Measurements from ENCODE around the gene SIGLEC6. TPM values are rescaled to one million over a fixed set of nuclear protein-coding genes. Genes with fewer than 3 reads are reported as not detected.

SIGLEC6 gene
- polyA plus RNA-seq, 3 donors: 0.24 to 0.32 TPM; not detected in 1

GRCh38 chr19:51550848-51551672 is 19.6 kb upstream of the SIGLEC6 start:
- no peak for DNase-seq (ENCODE audit: extremely low read depth in 1 of 11, low read depth in 9 of 11, low spot score in 4 of 11)

- DNase-seq (ENCODE audit: extremely low read depth in 1 of 11, low read depth in 9 of 11, low spot score in 4 of 11): no peak
These were observed 18.3 kb upstream of the SIGLEC6 start for GRCh38 chr19:51549533-51550324.

- no peak for DNase-seq (ENCODE audit: extremely low read depth in 1 of 11, low read depth in 9 of 11, low spot score in 4 of 11)
These were observed 17.4 kb upstream of the SIGLEC6 start for GRCh38 chr19:51548891-51549305.

GRCh38 chr19:51548213-51548651 is 16.8 kb upstream of the SIGLEC6 start:
- no peak for DNase-seq (ENCODE audit: extremely low read depth in 1 of 11, low read depth in 9 of 11, low spot score in 4 of 11)

- no peak for DNase-seq (ENCODE audit: extremely low read depth in 1 of 11, low read depth in 9 of 11, low spot score in 4 of 11)
These were observed 16.1 kb upstream of the SIGLEC6 start for GRCh38 chr19:51547397-51548212.

- no peak for DNase-seq (ENCODE audit: extremely low read depth in 1 of 11, low read depth in 9 of 11, low spot score in 4 of 11)
These were observed 15.4 kb upstream of the SIGLEC6 start for GRCh38 chr19:51546650-51547396.

- DNase-seq (ENCODE audit: extremely low read depth in 1 of 11, low read depth in 9 of 11, low spot score in 4 of 11): no peak
These were observed 14.7 kb upstream of the SIGLEC6 start for GRCh38 chr19:51546107-51546649.

- no peak for DNase-seq (ENCODE audit: extremely low read depth in 1 of 11, low read depth in 9 of 11, low spot score in 4 of 11)
These were observed 12.6 kb upstream of the SIGLEC6 start for GRCh38 chr19:51544038-51544437.

GRCh38 chr19:51542699-51543098 is 11.2 kb upstream of the SIGLEC6 start:
- no peak for DNase-seq (ENCODE audit: extremely low read depth in 1 of 11, low read depth in 9 of 11, low spot score in 4 of 11)

- no peak for DNase-seq (ENCODE audit: extremely low read depth in 1 of 11, low read depth in 9 of 11, low spot score in 4 of 11)
These were observed 10.2 kb upstream of the SIGLEC6 start for GRCh38 chr19:51541458-51542357.

GRCh38 chr19:51539821-51540366 is 8.4 kb upstream of the SIGLEC6 start:
- DNase-seq (ENCODE audit: extremely low read depth in 1 of 11, low read depth in 9 of 11, low spot score in 4 of 11): no peak

- no peak for DNase-seq (ENCODE audit: extremely low read depth in 1 of 11, low read depth in 9 of 11, low spot score in 4 of 11)
These were observed 4.1 kb upstream of the SIGLEC6 start for GRCh38 chr19:51535535-51535934.

- DNase-seq (ENCODE audit: extremely low read depth in 1 of 11, low read depth in 9 of 11, low spot score in 4 of 11): no peak
These were observed 854 bp downstream of the SIGLEC6 start for GRCh38 chr19:51530616-51531015.

- no peak for DNase-seq (ENCODE audit: extremely low read depth in 1 of 11, low read depth in 9 of 11, low spot score in 4 of 11)
These were observed 2.2 kb downstream of the SIGLEC6 start for GRCh38 chr19:51529301-51529700.

GRCh38 chr19:51525651-51526050 is 5.8 kb downstream of the SIGLEC6 start:
- peak in 1 of 11 donors; percentile 5 for DNase-seq (ENCODE audit: extremely low read depth in 1 of 11, low read depth in 9 of 11, low spot score in 4 of 11)

- no peak for DNase-seq (ENCODE audit: extremely low read depth in 1 of 11, low read depth in 9 of 11, low spot score in 4 of 11)
These were observed 6.7 kb downstream of the SIGLEC6 start for GRCh38 chr19:51524666-51525264.

GRCh38 chr19:51521781-51522180 is 9.7 kb downstream of the SIGLEC6 start:
- no peak for DNase-seq (ENCODE audit: extremely low read depth in 1 of 11, low read depth in 9 of 11, low spot score in 4 of 11)

Data from renal cortex interstitium (tissue), 11 donors.